ENCODE data around the gene BPIFB6.

GRCh38 chr20:32982617-32983458 lies 48.6 kb upstream of the BPIFB6 start:
- TF ChIP-seq CTCF (IDR thresholded peaks at IDR 0.05; ENCODE audit: low read depth, low read length, poor library complexity, severe bottlenecking): no peak
- TF ChIP-seq EZH2phosphoT487 (IDR thresholded peaks at IDR 0.05; ENCODE audit: borderline replicate concordance, low read length): no peak

Measured in DOHH2 (cell line).